Activated CD4-positive, alpha-beta memory T cell treated with anti-CD3 and anti-CD28 coated beads for 36 hours (primary cell): ENCODE measurements around the gene ATP11A. TPM values are rescaled to one million over a fixed set of nuclear protein-coding genes. Genes with fewer than 3 reads are reported as not detected.

Source experiments
- CTCF ChIA-PET: fragments of 350-600 bp; sonication (Branson Sonifier 250); formaldehyde crosslinking; loops from one replicate; lab custom pipeline; 2021; ENCODE audit warnings: antibody characterized with exemption, inconsistent platforms; lab: Charles Lee
- POLR2A ChIA-PET: fragments of 350-600 bp; sonication (Branson Sonifier 250); formaldehyde crosslinking; loops from one replicate; lab custom pipeline; 2021; ENCODE audit warnings: antibody characterized with exemption; lab: Charles Lee
- DNase-seq: peaks from one replicate; pipeline ENCODE4 v3.0.0-alpha.2; 2020
- H3K27ac Mint-ChIP-seq: one replicate; pipeline ENCODE4 v1.8.0; 2021; ENCODE audit warnings: mixed read lengths
- H3K27me3 Mint-ChIP-seq: one replicate; pipeline ENCODE4 v1.8.0; 2021; ENCODE audit warnings: mixed read lengths
- H3K36me3 Mint-ChIP-seq: one replicate; pipeline ENCODE4 v1.8.0; 2021; ENCODE audit warnings: mixed read lengths
- H3K4me1 Mint-ChIP-seq: one replicate; pipeline ENCODE4 v1.8.0; 2021; ENCODE audit warnings: low read depth, mixed read lengths
- H3K4me3 Mint-ChIP-seq: one replicate; pipeline ENCODE4 v1.8.0; 2021; ENCODE audit warnings: mild to moderate bottlenecking, mixed read lengths
- H3K9me3 Mint-ChIP-seq: one replicate; pipeline ENCODE4 v1.8.0; 2021; ENCODE audit warnings: mixed read lengths
- intact Hi-C: fragments of 100-400 bp; cut with micrococcal nuclease; formaldehyde crosslinking; loops from one replicate; pipeline ENCODE4 v1.15.1; 2023
- total RNA-seq, 2 experiments: library from RNA; stranded (reverse); gene quantifications; one replicate each; pipeline ENCODE4 v1.2.3, GENCODE V29; 2021

ATP11A gene
- total RNA-seq, 2 experiments from 2014 or later: 36.6 to 38.7 TPM

- no peak overlapping the region for H3K4me3 Mint-ChIP-seq
- H3K9me3 Mint-ChIP-seq: no peaks in the 10 kb centered on the region
- no peak overlapping the region for H3K27ac Mint-ChIP-seq
- no peaks in the 10 kb centered on the region for H3K27me3 Mint-ChIP-seq
- H3K4me1 Mint-ChIP-seq: peaks cover 10% of the 10 kb centered on the region
- intact Hi-C loops: no loop called here
- ChIA-PET CTCF (no interaction called here), POLR2A (no interaction called here)
- DNase-seq: no peak
- H3K36me3 Mint-ChIP-seq: no peaks in the 10 kb centered on the region
Measured at GRCh38 chr13:112737294-112737693, 47.5 kb downstream of the ATP11A start.

DNA sequence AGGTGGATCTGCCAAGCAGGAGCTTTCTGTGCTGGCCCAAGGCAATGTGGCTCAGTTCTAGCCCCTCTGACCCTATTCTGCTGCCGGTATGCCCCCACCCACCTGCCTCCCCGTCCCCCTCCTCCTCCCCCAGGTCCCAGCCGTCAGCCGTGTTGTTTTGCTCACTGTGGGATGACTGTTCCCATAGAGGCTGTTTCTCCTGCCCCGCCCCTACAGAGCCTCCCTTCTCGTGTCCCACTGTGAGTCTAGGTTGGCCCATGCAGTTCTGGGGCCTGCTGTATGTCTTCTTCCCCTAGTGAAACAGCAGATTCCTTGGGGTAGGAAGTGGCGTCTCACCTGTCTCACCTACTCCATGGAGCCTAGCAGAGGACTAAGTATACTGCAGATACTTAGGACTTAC is 48.8 kb downstream of the ATP11A start:
- Mint-ChIP-seq H3K27me3 (no peaks in the 10 kb centered on the region), H3K9me3 (no peaks in the 10 kb centered on the region)
- CTCF ChIA-PET: no interaction called here

GRCh38 chr13:112740502-112741131 is 50.8 kb downstream of the ATP11A start:
- ChIA-PET POLR2A (no interaction called here), CTCF (no interaction called here)
- Mint-ChIP-seq H3K36me3 (no peaks in the 10 kb centered on the region), H3K27me3 (no peaks in the 10 kb centered on the region), H3K9me3 (no peaks in the 10 kb centered on the region), H3K27ac (no peak overlapping the region), H3K4me3 (no peak overlapping the region), H3K4me1 (peaks cover 16% of the 10 kb centered on the region)
- DNase-seq: no peak
- intact Hi-C loops: no loop called here

More for the DNA sequence above, 48.8 kb downstream of the ATP11A start:
- Mint-ChIP-seq H3K27ac (no peak overlapping the region), H3K4me3 (no peak overlapping the region), H3K36me3 (no peaks in the 10 kb centered on the region), H3K4me1 (peaks cover 13% of the 10 kb centered on the region)
- no peak for DNase-seq
- POLR2A ChIA-PET: no interaction called here
- intact Hi-C loops: no loop called here

DNA sequence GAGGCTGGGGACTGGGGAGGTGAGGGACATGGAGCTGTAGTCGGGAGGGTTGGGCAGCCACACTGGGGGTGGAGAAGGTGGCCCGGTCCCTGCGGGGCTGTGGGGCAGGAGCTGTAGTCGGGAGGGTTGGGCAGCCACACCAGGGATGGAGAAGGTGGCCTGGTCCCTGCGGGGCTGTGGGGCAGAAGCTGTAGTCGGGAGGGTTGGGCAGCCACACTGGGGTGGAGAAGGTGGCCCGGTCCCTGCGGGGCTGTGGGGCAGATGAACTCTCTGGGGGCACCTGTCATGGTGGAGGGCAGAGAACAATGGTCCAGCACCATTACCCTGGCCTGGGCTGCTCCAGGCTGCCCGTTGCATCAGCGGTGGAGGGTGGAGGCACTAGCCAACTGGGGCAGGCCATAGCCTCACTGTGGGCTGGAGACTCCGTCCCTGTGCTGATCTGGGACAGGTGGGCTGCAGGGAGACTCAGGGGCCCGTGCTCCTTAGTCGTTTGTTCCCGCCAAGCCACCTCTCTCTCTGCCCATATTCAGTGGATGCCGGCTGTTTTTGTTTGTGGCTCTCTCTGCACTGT is 51.4 kb downstream of the ATP11A start:
- H3K27ac Mint-ChIP-seq: no peak overlapping the region
- peaks cover 16% of the 10 kb centered on the region for H3K4me1 Mint-ChIP-seq
- DNase-seq: no peak
- intact Hi-C loops: no loop called here
- H3K36me3 Mint-ChIP-seq: no peaks in the 10 kb centered on the region
- H3K9me3 Mint-ChIP-seq: no peaks in the 10 kb centered on the region
- CTCF ChIA-PET: no interaction called here
- no peaks in the 10 kb centered on the region for H3K27me3 Mint-ChIP-seq
- POLR2A ChIA-PET: no interaction called here
- no peak overlapping the region for H3K4me3 Mint-ChIP-seq

GRCh38 chr13:112741835-112742570 is 52.2 kb downstream of the ATP11A start:
- no peak for DNase-seq
- H3K27ac Mint-ChIP-seq: no peak overlapping the region
- no peaks in the 10 kb centered on the region for H3K27me3 Mint-ChIP-seq
- POLR2A ChIA-PET: no interaction called here
- H3K4me3 Mint-ChIP-seq: no peak overlapping the region
- intact Hi-C loops: no loop called here
- no peaks in the 10 kb centered on the region for H3K9me3 Mint-ChIP-seq
- CTCF ChIA-PET: no interaction called here
- peaks cover 16% of the 10 kb centered on the region for H3K4me1 Mint-ChIP-seq
- no peaks in the 10 kb centered on the region for H3K36me3 Mint-ChIP-seq

- no peaks in the 10 kb centered on the region for H3K9me3 Mint-ChIP-seq
Measured at GRCh38 chr13:112742583-112742982, 52.7 kb downstream of the ATP11A start.

GRCh38 chr13:112743451-112744167 is 53.8 kb downstream of the ATP11A start:
- intact Hi-C loops: no loop called here
- ChIA-PET CTCF (no interaction called here), POLR2A (no interaction called here)
- Mint-ChIP-seq H3K4me1 (peaks cover 16% of the 10 kb centered on the region), H3K4me3 (no peak overlapping the region), H3K27ac (no peak overlapping the region), H3K36me3 (no peaks in the 10 kb centered on the region), H3K27me3 (no peaks in the 10 kb centered on the region), H3K9me3 (no peaks in the 10 kb centered on the region)
- no peak for DNase-seq

More at GRCh38 chr13:112742583-112742982, 52.7 kb downstream of the ATP11A start:
- Mint-ChIP-seq H3K4me1 (peaks cover 16% of the 10 kb centered on the region), H3K36me3 (no peaks in the 10 kb centered on the region), H3K27ac (no peak overlapping the region), H3K4me3 (no peak overlapping the region), H3K27me3 (no peaks in the 10 kb centered on the region)
- no peak for DNase-seq
- CTCF ChIA-PET: no interaction called here
- intact Hi-C loops: no loop called here
- POLR2A ChIA-PET: no interaction called here

GRCh38 chr13:112744168-112745021 is 54.6 kb downstream of the ATP11A start:
- Mint-ChIP-seq H3K9me3 (no peaks in the 10 kb centered on the region), H3K4me3 (no peak overlapping the region)
- CTCF ChIA-PET: no interaction called here

DNA sequence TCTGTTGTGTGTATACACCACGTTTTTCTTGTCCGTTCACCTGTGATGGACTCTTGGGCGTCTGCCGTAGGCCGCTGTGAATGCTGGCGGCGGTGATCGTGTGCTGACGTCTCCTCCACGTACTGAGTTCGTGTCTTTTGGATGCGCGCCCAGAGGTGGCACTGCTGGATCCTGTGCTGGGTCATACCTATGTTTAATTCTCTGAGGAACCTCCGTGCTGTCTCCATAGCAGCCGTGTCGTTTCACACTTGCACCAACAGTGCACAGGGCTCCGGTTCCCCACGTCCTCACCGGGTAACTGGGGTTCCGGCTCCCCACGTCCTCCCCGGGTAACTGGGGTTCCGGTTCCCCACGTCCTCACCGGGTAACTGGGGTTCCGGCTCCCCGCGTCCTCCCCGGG is 56.2 kb downstream of the ATP11A start:
- Mint-ChIP-seq H3K27me3 (no peaks in the 10 kb centered on the region), H3K36me3 (no peaks in the 10 kb centered on the region), H3K4me1 (peaks cover 8% of the 10 kb centered on the region), H3K9me3 (no peaks in the 10 kb centered on the region), H3K4me3 (no peak overlapping the region), H3K27ac (no peak overlapping the region)
- intact Hi-C loops: no loop called here
- ChIA-PET POLR2A (no interaction called here), CTCF (no interaction called here)
- DNase-seq: no peak

More at GRCh38 chr13:112744168-112745021, 54.6 kb downstream of the ATP11A start:
- H3K4me1 Mint-ChIP-seq: peaks cover 15% of the 10 kb centered on the region
- no peaks in the 10 kb centered on the region for H3K27me3 Mint-ChIP-seq
- DNase-seq: no peak
- no peak overlapping the region for H3K27ac Mint-ChIP-seq
- H3K36me3 Mint-ChIP-seq: no peaks in the 10 kb centered on the region
- intact Hi-C loops: no loop called here
- POLR2A ChIA-PET: no interaction called here

- Mint-ChIP-seq H3K27ac (no peak overlapping the region), H3K36me3 (no peaks in the 10 kb centered on the region), H3K4me3 (no peak overlapping the region), H3K9me3 (no peaks in the 10 kb centered on the region), H3K27me3 (no peaks in the 10 kb centered on the region), H3K4me1 (peaks cover 5% of the 10 kb centered on the region)
- CTCF ChIA-PET: no interaction called here
- POLR2A ChIA-PET: no interaction called here
- no peak for DNase-seq
- intact Hi-C loops: no loop called here
Measured at GRCh38 chr13:112747256-112747655, 57.4 kb downstream of the ATP11A start.

GRCh38 chr13:112748947-112749735 is 59.3 kb downstream of the ATP11A start:
- POLR2A ChIA-PET: no interaction called here
- no peak overlapping the region for H3K4me3 Mint-ChIP-seq
- H3K27ac Mint-ChIP-seq: no peak overlapping the region
- H3K36me3 Mint-ChIP-seq: no peaks in the 10 kb centered on the region
- CTCF ChIA-PET: no interaction called here
- H3K27me3 Mint-ChIP-seq: no peaks in the 10 kb centered on the region
- no peaks in the 10 kb centered on the region for H3K9me3 Mint-ChIP-seq
- intact Hi-C loops: no loop called here
- no peak for DNase-seq
- peaks cover 12% of the 10 kb centered on the region for H3K4me1 Mint-ChIP-seq
